ENCODE data around the gene EFCAB9. TPM values are rescaled to one million over a fixed set of nuclear protein-coding genes. Genes with fewer than 3 reads are reported as not detected.
"Not testable (repeated sequence)": the region's sequence is repeated elsewhere in the genome, so short reads cannot be mapped to it uniquely, and the experiment has no call there.

Gene EFCAB9
- not detected for total RNA-seq

GRCh38 chr5:172193872-172194271 is at the start of gene EFCAB9:
TSS of gene EFCAB9 (plus strand) at chr5:172194172. CDS start at chr5:172194173, 1 bp downstream.
- ATAC-seq (no peak), DNase-seq (ENCODE audit: low spot score) (no peak)

DNA sequence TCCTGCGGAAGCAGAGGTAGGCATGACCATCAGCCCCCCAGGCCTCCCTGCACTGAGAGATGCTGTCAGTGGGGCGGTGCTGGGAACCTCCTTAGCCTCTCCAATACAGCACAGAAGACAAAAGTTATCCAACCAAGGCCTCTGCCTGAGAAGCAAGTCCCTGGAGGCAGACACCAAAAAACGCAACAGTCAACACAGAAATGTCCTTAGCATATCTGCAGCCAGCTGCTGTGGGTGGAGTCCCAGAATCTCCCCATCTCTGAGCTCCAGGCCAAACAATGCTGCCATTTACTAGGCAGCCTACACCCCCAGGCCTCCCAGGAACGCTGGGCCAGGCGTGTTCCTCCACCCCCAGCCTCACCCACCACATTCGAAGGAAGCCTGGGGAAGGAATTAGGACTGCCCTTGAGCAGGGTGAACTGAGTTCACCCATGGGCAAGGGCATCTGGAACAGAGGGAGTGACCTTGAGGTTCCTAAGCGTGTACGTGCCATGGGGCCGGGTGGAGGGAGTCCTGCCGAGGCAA is 49.6 kb upstream of the EFCAB9 start:
- no peak for ATAC-seq
- DNase-seq (ENCODE audit: low spot score): no peak

- no peak for ATAC-seq
Observed at GRCh38 chr5:172144931-172145869, 48.8 kb upstream of the EFCAB9 start.

GRCh38 chr5:172145870-172146747 is 47.9 kb upstream of the EFCAB9 start:
- ATAC-seq (no peak), DNase-seq (ENCODE audit: low spot score) (no peak)

More at GRCh38 chr5:172144931-172145869, 48.8 kb upstream of the EFCAB9 start:
- no peak for DNase-seq (ENCODE audit: low spot score)

- no peak for DNase-seq (ENCODE audit: low spot score)
Observed at GRCh38 chr5:172146748-172147092, 47.3 kb upstream of the EFCAB9 start.

DNA sequence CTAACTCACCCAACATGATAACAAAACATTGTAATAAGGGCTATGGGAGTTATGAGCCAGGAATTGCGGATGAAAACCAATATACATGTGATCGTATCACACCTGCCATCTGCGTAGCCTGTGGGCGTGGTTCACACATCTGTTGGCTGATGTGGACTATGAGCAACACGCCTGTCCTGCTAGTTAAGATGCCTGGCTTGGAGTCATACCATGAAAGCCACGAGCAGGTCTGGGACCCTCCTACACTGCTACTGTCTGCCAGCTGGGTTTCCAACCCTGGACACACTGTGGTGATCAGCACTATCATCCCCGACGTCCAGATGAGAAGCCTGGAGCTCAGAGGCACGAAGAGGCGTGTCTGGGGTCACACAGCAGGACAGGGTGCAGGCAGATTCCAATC is 46.1 kb upstream of the EFCAB9 start:
- ATAC-seq (no peak), DNase-seq (ENCODE audit: low spot score) (no peak)

More at GRCh38 chr5:172146748-172147092, 47.3 kb upstream of the EFCAB9 start:
- no peak for ATAC-seq

- DNase-seq (ENCODE audit: low spot score) (no peak), ATAC-seq (no peak)
Observed at GRCh38 chr5:172148381-172148780, 45.6 kb upstream of the EFCAB9 start.

DNA sequence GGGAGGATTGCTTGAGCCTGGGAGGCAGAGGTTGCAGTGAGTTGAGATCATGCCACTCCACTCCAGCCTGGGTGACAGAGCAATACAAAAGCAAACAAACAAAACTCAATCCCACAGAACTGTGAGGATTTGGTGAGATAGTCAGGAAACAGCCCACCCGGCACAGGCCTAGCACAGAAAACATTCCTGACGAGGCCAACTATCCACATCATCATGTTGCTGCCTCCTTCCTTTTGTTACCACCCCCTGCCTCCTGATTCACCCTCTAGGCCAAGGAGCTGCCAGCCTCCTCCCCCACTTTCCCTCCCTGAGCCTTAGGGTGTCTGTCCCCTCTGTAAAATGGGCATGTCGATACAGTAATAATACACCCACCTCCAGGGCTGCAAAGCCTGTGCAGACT is 44.9 kb upstream of the EFCAB9 start:
- ATAC-seq: no peak
- DNase-seq (ENCODE audit: low spot score): no peak

- DNase-seq (ENCODE audit: low spot score); ATAC-seq: not testable (repeated sequence)
Observed at GRCh38 chr5:172149481-172149880, 44.5 kb upstream of the EFCAB9 start.

- DNase-seq (ENCODE audit: low spot score): peak; percentile 56
- ATAC-seq: peak; percentile 70
Observed at GRCh38 chr5:172150514-172151425, 43.2 kb upstream of the EFCAB9 start.

DNA sequence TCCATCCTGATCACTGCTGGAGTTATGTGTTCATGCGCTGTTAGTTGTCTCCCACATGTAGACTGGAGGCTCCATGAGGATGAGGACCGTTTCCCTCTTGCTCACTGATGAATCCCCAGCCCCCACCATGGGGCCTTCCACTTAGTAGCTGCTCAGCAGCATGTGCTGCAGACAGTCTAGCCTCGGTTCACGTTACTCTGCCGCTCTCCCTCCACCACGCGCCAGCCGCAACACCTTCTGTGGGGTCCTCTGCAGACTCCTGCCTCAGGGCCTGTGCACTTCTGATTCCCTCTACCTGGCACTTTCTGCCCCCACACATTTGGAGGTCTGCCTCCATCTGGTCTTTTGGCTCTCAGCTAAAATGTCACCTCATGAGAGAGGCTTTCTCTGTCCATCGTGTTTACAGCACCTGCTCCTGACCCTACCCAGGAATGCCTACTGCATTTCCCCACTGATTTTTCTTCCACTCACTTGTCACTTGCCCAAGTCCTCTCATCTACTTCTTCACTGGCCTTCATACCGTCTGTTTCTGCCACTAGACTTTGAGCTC is 42.2 kb upstream of the EFCAB9 start:
- DNase-seq (ENCODE audit: low spot score): no peak
- no peak for ATAC-seq

GRCh38 chr5:172153695-172154094 is 40.3 kb upstream of the EFCAB9 start:
- ATAC-seq (no peak), DNase-seq (ENCODE audit: low spot score) (no peak)

DNA sequence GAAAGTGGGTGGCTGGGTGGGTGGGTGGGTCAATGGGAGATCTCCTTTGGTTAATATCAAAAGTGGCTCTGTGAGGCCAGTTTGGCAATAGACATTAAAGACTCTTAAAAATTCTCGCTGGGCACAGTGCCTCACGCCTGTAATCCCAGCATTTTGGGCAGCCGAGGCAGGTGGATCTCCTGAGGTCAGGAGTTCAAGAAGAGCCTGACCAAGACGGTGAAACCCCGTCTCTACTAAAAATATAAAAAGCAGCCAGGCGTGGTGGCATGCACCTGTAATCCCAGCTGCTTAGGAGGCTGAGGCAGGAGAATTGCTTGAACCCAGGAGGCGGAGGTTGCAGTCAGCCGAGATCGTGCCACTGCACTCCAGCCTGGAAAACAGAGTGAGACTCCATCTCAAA is 38.9 kb upstream of the EFCAB9 start:
- not testable (repeated sequence) for DNase-seq (ENCODE audit: low spot score); ATAC-seq

DNA sequence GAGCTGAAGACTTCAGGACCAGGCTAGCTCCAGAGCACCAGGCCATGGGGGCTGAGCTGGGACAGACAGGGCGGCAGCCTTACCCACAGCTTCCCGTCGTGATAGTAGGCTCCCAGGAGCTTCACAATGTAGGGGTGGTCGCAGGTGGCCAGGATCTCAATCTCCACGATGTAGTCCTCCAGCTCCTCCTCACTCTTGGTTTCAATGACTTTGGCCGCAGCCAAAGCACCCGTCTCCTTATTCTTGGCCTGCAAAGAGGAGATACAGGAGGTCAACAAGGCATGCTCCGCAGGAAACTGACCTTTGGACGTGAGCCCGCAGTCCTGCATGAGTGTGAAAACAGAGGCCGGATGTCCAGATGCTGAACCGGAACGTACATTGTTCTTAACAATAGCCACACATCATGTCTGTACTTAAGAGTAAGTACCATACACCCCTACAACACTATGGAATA is 37.4 kb upstream of the EFCAB9 start:
- ATAC-seq: peak; percentile 67
- DNase-seq (ENCODE audit: low spot score): no peak

- no peak for DNase-seq (ENCODE audit: low spot score)
- no peak for ATAC-seq
Observed at GRCh38 chr5:172159016-172159415, 35.0 kb upstream of the EFCAB9 start.

- DNase-seq (ENCODE audit: low spot score) (no peak), ATAC-seq (no peak)
Observed at GRCh38 chr5:172160506-172160905, 33.5 kb upstream of the EFCAB9 start.

DNA sequence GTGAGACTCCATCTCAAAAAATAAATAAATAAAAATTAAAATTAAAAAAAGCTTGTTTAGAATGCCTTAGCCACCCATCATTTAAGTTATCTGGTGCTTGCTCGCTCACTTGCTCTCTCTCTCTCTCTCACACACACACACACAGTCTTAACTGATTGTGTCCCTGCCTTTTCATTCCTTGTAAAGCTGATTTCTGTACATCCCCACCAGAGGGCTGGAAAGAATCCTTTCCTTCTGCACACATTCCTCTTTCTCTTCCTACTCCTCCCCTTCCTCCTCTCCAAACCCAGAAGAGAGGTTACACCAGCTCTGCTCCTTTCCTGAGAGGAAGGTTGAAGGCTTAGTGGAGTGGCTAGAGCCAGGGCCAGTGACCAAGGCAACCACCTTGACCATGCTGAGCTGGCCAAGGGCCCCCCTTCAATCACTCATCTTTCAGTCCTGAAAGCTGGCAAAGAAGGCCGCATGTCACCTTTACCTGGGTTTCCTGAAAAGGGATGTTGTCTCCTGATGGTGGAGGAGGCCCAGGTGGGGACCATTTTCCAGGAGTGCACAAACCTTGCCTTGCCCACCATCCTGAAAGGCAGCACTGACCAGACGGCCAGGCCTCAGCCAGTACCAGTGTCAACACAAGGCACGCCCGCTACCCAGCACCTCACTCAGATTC is 31.5 kb upstream of the EFCAB9 start:
- DNase-seq (ENCODE audit: low spot score): no peak
- ATAC-seq: no peak

DNA sequence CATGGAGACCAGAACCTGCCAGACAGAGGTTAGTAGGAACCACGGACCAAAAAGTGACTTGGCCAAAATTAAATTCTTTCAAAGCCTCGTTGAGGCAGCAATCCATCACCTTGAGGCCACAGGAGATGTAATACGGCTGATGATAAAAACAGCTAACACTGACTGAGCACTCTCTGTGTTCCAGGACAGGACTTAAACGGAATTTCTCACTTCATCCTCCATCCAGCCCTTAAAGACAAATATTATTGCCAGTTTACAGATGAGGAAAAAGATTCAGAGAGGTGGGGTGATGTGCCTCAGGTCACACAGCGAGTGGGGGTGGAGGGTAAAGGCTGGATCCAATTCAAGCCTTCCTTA is 31.0 kb upstream of the EFCAB9 start:
- no peak for DNase-seq (ENCODE audit: low spot score)
- no peak for ATAC-seq

DNA sequence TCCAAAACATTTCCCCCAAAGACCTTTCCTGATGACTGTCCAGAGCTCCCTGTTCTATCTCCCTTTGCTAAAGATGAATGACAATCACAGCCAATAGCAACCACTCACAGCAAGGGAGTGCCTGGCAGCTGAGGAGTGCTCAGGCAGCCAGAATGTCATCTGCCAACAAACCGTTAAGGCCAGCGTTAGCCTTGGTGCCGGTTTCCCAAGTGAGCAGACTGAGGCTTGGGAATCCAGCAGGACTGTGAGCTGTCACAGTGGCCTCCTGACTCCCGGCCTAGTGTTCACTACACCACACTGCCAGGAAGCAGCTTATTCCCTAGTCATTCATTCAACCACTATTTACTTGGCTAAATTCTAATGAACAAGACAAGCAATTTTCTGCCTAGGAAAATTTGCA is 30.6 kb upstream of the EFCAB9 start:
- ATAC-seq (peak; percentile 51), DNase-seq (ENCODE audit: low spot score) (no peak)
